HG03521 (cell line): ENCODE measurements around the gene MCM3.
A peak's percentile ranks its signal among the peaks of the same experiment; 100 is the strongest.

Experiments
- ATAC-seq: cut with Tn5 transposase; IDR thresholded peaks from one replicate; pipeline ENCODE4 v1.9.1; 2021; ENCODE audit warnings: mild to moderate bottlenecking, moderate library complexity; ENCODE audit not compliant: unreplicated experiment

MCM3 gene

DNA sequence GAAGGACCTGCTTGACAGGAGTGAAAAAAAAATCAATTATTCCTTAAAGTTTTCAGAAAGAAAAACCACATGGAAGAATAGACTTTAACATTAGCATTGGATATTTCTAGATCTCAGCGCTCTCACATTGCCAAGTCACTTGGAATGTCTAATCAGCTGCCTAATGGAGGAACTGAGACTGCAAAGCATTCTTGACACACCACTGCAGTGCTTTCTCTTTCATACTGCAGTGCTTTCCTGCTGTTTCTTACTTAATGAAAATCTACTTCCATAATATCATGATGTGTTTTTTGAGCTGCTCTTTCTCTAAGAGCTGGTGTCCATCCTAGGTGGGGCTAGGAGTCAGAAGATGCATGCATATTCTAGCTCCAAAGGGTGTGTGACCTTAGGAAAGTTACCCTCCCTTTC lies 20.4 kb upstream of the MCM3 start:
- ATAC-seq = peak; percentile 55

DNA sequence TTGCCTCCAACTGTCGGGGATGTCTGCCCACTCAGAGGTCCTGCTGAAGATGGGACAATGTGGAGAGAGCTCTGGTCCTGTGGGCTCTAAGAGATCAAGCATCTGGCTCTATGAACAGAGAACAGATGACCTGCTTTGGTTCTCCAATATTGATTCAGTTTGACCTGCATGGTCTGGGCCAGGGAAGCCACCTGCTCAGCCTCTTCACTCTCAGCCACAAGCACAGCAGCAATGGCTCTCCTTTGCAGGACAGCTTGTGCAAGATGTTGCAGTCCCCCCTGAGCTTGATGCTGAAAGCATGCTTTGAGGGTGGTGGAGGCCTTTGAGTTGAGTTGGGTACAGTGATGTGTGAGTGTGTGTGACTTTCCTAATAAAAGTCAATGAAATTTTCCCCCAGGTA lies 18.6 kb upstream of the MCM3 start:
- ATAC-seq = no peak

DNA sequence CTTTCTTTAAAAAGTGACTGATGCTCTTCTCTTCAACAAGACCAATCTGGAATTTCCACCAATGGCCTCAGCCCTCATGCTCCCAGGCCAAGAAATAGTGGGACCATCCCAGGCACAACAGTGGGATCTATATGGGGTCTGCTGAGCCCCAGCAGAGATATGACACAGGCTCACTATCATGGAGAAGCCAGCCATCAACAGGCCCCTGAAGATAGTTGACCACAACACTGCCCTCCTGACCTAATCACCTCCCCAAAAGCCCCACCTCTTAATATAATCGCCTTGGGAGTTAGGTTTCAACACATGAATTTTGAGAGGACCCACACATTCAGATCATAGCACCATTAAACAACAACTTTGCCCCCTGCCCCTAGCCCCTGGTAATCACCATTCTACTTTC lies 16.8 kb upstream of the MCM3 start:
- ATAC-seq = no peak

DNA sequence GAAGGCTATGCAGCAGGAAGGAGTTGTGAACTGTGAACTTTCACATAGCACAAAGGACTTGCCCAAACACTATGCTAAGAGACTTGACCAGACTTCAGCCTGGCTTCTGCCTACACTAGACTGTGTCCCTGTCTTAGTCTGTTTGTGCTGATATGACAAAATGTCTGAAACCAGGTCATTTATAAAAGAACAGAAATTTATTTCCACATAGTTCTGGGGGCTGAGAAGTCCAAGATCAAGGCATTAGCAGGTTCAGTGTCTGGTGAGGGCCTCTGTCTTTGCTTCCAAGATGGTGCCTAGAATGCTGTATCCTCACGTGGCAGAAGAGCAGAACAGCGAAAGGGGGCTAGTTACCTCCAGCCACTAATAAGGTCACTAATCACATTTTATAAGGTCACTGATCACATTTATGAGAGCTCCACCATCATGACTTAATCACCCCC lies 16.0 kb upstream of the MCM3 start:
- no peak for ATAC-seq

DNA sequence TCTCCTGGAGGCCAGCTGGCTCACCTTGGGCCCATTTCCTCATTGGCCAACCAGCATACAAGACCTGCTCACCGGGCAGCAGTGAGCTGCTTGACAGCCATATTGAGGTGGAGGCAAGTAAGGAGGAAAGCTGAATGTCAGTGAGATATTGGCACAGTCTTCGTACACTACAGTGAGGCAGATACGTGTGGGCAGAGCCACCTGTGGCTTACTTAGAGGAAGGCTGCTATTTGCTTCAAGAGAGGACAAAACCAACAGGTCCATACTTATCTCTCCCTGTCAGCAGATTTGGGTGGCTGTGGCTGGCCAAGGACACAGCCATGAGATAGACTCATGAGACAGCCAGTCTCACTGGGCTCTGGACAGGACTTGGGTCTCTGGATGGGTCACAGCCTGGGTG lies 15.1 kb upstream of the MCM3 start:
- ATAC-seq = no peak

DNA sequence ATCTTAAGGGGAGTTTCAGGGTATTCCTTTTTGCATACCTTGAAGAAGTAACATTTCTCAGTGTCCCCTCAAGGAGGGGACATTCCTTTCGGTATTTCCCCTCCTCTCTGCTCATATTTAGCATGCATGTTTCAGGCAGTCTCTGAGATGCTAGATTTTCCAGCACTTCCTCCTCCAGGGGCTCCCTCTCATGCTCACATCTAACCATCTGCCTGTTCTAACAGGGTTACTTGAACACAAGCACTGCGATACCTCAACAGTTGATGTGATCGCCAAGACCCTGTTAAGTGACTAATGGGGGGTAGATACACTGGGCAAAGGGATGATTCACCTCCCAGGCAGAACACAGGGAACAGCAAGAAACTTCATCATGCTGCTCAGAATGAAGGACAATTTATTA lies 12.9 kb upstream of the MCM3 start:
- no peak for ATAC-seq

DNA sequence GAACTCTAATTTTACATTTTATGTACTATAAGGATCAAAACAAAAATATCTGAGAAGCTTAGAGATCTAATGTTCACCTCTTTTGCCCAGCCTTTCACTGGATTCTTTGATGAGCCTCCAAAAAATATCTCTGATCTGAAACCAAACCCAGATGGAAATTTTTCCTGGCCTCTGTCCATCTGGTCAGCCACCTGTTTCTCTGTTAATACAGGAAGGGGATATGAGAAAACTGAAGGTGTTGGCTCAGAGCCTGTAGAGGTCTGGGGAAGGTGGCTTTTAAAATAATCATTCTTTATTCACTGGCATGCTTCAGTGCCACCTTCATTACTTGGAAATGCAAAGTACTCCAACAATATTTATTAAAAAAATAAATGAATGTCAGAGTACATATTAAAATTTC lies 8.5 kb upstream of the MCM3 start:
- no peak for ATAC-seq

DNA sequence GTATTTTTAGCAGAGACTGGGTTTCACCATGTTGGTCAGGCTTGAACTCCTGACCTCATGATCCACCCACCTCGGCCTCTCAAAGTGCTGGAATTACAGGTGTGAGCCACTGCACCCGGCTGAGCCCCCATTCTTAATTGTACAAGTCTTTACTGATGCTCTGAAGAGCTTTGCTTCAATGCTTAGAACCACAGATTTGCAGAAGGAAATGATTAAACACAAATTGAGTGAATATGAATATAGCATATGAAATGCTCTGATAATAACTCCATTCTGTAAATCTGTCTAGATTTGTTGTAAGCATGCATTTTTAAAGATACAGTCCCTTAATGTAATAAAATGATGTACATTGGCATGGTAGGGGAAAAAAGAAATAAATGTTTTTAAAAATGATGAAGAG lies 4.3 kb upstream of the MCM3 start:
- no peak for ATAC-seq

DNA sequence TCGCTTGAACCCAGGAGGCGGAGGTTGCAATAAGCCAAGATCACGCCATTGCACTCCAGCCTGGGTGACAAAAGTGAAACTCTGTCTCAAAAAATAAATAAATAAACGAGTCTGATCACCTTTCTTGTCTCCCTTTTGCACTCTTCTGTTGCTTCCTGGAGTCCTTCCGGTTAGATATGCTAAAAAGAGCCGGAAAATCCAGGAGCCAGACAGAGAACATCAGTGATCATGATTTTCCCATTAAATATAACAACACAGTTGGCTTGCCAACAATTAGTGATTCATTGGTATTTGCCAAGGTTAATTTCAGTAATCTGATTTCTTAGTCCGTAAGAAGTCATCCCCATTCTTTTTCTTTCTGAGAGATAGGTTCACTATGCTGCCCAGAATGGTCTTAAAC lies 3.7 kb upstream of the MCM3 start:
- ATAC-seq = no peak

DNA sequence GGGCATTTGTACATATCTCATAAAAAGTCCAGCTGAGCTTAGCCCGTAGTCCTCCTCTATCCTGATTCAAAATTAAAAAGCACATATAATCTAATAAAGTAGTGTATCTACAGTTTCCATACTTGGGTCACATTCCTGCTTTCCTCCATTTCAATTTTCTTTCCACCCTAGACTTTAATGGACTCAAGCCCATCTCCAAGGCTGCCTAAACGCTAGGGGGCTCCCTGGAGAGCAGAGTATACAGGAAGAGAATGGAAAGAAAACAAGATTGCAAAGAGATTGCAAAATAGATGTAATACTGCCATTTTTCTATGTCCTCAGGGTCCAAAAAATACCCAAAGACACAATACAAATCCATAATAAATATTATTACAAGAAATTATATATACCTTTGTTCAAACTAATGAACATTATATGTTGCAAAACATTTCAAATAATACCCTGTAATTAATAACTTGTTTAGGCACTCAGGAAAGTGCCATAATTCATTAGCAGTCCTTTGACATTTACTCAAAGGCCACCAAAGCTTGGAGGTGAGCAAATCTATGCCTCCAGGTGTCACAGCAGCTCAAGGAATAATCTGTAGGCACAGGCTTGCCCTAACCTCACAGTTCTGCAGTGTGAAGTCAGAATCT lies 2.4 kb upstream of the MCM3 start:
- ATAC-seq = no peak

DNA sequence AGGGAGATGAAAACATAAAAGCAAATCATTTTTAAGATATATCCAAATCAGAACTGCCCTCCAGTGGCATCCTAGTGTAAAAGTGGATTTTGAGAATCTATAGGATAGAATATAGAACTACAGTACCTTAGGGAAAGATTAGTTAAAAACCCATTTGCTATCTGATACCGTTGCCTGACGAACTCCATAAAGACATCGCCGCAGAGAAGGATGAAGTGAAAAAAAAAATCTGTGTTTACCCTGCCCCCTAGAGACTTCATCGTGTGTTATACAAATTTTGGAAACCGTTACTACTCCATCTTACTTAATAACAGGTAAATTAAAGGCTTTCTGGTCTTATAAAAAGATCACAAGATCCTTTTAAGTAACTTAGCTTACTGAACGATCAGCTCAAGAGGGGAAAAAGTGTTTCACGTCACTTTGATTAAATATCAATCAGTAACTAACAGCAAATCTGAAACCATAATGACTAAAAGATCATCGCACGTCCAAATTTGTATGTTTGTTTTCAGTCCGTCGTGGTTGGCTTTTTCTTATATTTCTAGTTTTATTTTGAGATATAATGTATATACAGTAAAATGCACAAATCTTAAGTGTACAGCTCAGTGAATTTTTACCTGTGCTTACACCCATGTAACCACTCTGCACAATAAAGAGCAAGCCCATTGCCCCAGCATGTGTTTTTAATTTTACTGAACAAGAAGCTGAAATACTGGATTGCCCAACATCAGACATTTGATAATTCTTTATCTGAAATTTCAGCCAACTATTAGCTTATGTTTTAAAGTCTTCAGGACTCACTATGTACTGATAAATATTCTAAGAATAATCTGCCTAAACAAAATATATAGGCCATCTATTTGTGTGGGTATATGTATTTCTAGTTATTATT lies 881 bp upstream of the MCM3 start:
- ATAC-seq = no peak

DNA sequence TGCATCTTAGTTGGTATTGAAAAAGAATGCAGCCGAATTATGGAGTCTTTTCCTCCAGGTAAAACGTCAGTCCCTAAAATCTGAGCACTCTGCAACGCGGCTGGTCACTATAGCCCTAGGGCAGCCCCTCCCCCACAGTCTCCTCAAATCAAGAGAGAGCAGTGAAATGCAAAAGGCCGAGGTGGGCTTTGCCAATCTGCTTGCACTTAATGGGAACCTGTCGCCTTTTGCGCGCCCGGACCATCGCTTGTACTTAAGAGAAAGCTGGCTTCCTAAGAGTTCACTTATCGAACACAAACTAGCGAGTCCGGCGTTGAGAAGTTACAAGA lies 447 bp downstream of the MCM3 start:
- ATAC-seq = no peak

DNA sequence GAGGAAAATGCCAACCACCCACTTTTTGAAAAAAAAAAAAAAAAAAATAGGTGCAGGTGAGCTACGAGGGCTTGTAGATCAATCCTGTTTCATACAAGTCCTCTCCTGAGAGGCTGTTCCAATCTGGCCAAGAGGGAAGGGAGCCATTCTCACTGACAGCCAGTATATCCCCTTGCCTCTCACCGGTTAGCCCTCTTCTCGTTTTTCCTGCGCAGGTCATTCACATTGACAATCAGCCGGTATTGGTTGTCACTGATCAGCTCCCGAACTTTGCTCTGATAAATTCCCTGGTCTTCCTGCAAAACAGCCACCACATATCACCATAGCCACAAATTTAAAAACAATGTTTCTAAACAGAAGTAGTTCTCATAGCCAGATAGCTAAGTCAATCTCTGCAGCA lies 1.4 kb downstream of the MCM3 start:
- ATAC-seq = no peak

DNA sequence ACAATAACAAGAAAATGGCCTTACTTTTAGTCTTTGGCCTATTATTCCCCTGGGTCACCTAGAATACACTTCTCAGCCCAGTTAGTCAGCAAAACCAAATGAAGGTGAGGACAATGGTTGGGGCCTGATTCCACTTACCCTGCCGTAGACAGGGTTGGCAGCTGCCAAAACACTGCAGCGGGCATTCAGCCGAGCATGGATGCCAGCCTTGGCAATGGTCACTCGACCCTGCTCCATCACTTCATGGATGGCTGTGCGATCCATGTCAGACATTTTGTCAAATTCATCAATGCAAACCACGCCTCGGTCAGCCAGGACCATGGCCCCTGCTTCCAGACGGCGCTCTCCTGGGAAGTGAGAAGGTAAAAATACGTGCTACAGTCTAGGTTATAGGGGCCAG lies 8.4 kb downstream of the MCM3 start:
- ATAC-seq = no peak

DNA sequence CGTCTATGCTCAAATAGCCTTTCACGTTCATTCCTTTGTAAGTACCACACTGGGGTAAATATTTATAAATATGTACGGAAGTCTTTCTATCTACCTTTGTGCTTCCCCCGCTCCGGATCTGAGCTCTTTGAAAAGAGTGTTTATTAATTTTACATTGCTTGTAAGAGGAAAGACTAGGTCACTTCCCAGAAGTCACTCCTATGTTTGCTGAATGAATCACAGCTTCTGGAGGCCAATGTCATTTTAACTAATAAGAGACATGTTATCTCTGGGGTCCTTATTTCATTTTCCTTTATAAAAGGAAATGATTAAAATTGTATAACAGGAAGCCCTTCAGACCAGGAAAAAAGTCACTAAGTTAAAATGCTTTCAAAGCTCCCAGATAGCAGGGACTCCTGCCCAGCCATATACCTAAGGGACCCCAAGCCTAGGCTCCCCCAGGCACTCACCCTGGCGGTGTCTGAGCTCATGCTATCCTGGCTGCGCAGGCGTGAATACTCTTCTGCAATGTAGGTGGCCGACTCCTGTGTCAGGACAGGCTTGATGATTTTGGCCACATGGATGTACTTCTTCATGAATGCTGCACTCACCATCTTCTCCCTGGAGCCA lies 12.6 kb downstream of the MCM3 start:
- no peak for ATAC-seq

DNA sequence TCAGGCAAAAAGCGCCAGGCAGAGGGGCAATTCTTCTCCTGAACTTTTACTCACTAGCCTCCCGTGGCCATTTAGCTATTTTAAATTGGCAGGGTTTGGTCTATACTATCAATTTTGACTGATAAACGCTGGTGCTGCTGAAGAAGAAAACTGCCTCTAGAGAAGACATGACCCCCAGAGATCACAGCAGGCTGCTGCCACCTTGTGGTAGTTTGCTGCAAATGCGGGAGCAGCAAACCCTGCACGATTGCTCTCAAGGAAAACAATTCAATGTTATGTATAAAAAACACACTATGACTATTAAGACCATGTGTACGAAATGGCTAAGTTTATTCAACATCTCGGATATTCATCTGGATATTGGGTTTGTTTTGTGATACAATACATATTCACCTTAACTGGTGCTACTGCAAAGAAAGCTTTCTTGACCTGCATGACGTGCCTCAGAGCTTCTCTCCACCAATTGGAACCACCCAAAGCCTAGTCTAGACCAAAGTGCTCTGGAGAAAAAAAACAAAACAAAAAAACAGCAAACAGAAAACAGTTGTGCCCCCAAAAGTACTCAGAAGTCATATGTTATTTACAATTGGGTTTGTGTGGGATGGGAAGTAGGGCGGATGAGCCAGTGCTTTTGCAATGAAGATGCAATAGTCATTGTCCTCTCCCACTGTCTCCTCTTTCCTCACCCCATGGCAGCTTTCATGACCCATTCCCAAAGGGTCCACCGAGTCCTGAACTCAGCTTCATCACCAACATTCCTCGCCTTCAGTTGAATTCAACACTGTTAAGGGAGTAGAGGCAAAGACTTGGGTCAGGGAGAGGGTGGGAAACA lies 20.6 kb downstream of the MCM3 start:
- ATAC-seq = peak; percentile 76

DNA sequence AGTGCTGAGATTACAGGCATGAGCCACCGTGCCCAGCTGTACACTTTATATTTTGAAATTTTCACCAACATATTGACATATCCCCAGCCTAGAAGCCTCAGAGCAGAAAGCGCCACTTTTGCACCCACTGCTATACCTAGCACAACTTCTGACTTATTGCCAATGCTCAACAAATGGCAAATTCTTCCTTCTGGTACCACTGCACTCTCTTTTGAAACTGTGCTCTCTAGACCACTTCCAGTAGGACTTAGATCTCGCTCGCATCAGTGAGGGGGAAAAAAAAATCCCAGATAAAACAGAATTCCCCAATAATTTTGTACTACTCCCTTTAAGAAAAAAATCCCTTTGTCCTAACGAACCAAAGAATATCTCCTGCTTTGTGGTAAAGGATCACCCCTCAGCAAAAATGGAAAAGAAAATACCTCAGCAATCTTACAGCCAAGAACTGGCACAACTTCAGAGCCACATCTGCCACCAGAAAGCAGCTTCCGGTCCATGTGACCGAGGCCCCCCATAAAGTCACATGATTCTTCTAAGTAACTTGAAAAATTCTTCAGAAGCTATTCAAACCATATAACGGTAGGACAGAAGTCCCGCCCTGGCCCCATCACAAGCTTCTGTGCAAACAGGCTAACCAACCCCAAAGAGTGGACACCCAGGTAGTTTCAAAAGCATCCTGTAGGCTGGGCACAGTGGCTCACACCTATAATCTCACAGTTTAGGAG lies 21.8 kb downstream of the MCM3 start:
- ATAC-seq = no peak

DNA sequence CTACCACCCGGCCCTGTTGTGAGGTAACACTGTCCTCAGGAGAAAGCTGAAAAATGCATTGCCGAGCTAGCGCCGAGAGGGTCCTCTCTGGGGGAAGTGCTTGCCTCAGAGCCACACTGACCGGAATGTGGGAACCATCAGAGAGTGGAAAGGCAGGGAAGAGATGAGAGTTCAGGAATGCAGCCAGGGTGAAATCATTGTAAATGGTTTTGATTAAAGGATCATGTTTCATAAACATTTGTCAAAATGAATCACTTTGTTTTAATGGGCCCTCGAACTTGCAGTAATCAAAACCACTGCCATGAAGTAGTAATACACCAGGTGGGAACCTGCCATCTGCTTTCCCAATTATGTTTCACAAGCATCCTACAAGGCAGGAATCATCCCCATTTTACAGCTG lies 23.3 kb downstream of the MCM3 start:
- no peak for ATAC-seq

DNA sequence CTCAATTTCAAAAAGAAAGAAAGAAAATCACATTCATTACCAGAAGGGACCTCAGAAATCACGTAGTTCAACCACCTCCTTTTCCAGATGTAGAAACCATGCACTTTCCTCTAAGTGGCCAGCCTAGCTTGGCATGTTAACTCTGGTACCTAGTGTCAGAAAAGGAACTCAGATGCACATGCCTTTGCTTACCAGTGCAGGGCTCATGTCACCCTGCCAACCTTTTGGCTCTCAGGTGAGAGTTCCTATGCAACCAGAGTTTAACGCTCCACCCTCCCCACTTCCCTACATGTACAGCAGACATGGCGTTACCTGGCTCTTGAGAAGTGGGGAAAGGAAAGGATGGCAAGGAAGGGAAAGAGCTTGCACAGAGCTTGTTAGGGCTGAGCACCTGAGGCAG lies 23.9 kb downstream of the MCM3 start:
- no peak for ATAC-seq

DNA sequence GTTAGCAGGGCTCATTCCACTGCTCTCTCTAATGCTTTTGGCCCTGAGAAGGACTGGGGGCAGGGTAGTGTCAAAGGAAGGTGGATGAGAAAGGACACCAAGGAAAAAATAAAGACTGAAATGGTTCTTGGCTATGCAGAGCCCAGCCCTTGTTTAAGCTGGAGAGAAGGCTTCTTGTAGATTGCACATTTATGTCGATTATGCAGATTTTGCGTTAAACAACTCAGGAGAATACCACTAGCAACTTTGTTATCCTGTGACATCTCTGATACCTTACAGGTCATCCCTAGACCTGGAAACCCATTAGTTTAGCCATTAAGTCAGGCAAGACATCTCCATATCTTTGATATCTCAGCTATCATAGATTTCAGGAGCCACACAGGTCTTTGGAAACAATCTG lies 29.1 kb downstream of the MCM3 start:
- ATAC-seq = no peak
